HepG2 (cell line): ENCODE data around the gene QDPR. TPM values are rescaled to one million over a fixed set of nuclear protein-coding genes. Genes with fewer than 3 reads are reported as not detected.

Source experiments
- BRCA1 ChIP-seq: sonication (generic); formaldehyde crosslinking; IDR thresholded peaks from 2 replicates; pipeline ENCODE4 v1.4.0; 2020; ENCODE audit warnings: missing genetic modification reagents
- CREB1 ChIP-seq, 2 experiments: fragments of 450-650 bp in 1 of 2; IDR thresholded peaks; 2 replicates each; pipeline ENCODE4 v1.6.1; 2016 to 2017; ENCODE audit warnings: control low read depth in 1 of 2, mild to moderate bottlenecking in 1 of 2, missing compliant biosample characterization in 1 of 2, missing genetic modification characterization in 1 of 2
- DNMT3B ChIP-seq: conservative IDR thresholded peaks from 2 replicates; pipeline ENCODE4 v1.6.1; 2016; ENCODE audit warnings: missing biosample characterization, control low read depth
- JDP2 ChIP-seq: sonication (generic); formaldehyde crosslinking; IDR thresholded peaks from 2 replicates; pipeline ENCODE4 v1.8.1; 2022; ENCODE audit warnings: missing genetic modification reagents, borderline replicate concordance
- MED1 ChIP-seq: sonication (generic); formaldehyde crosslinking; IDR thresholded peaks from 2 replicates; pipeline ENCODE4 v1.4.0; 2020; ENCODE audit warnings: missing genetic modification reagents
- NFATC3 ChIP-seq: sonication (generic); formaldehyde crosslinking; IDR thresholded peaks from 2 replicates; pipeline ENCODE4 v1.5.1; 2020; ENCODE audit warnings: mild to moderate bottlenecking, missing genetic modification reagents
- NFKB2 ChIP-seq: sonication (generic); formaldehyde crosslinking; IDR thresholded peaks from 2 replicates; pipeline ENCODE4 v1.4.0; 2020; ENCODE audit warnings: missing genetic modification reagents, borderline replicate concordance
- POLR2AphosphoS5 ChIP-seq: IDR thresholded peaks from 2 replicates; pipeline ENCODE4 v1.6.1; 2012; ENCODE audit warnings: low read depth, low read length
- RORA ChIP-seq: sonication (generic); formaldehyde crosslinking; IDR thresholded peaks from 2 replicates; pipeline ENCODE4 v1.5.0; 2020; ENCODE audit warnings: mild to moderate bottlenecking, missing genetic modification reagents, moderate library complexity
- SYNCRIP ChIP-seq: fragments of 200-400 bp; formaldehyde crosslinking; IDR thresholded peaks from 2 replicates; pipeline ENCODE4 v1.6.1; 2018; ENCODE audit warnings: mild to moderate bottlenecking, low read depth, low read length; ENCODE audit not compliant: insufficient read depth
- ZNF775 ChIP-seq: sonication (generic); formaldehyde crosslinking; IDR thresholded peaks from 2 replicates; pipeline ENCODE4 v1.4.0; 2020; ENCODE audit warnings: missing genetic modification reagents, mild to moderate bottlenecking, moderate library complexity, borderline replicate concordance
- ZNF776 ChIP-seq: sonication (generic); formaldehyde crosslinking; IDR thresholded peaks from 2 replicates; pipeline ENCODE4 v1.4.0; 2020; ENCODE audit warnings: mild to moderate bottlenecking, missing genetic modification reagents
- ZZZ3 ChIP-seq: sonication (generic); formaldehyde crosslinking; IDR thresholded peaks from 2 replicates; pipeline ENCODE4 v1.4.0; 2020; ENCODE audit warnings: missing genetic modification reagents, mild to moderate bottlenecking, borderline replicate concordance
- polyA plus RNA-seq, 8 experiments: library from polyadenylated mRNA; depleted of rRNA in 3 of 8; stranded (reverse) in 7 of 8; unstranded in 1 of 8; fragments of >200 nt; fragmentation: Illumina TruSeq in 4 of 8; extraction: Trizol in 4 of 8; gene quantifications; 2 replicates each; pipeline versions ENCODE4 v1.2.1 to v1.2.3, GENCODE V29; 2011 to 2016; ENCODE audit warnings: low read depth in 4 of 8, missing spikeins in 1 of 8, mixed read lengths in 1 of 8; ENCODE audit not compliant: insufficient read depth in 1 of 8
- total RNA-seq, 5 experiments: library from RNA; depleted of rRNA; stranded (reverse); fragments of >200 nt; fragmentation: Illumina TruSeq; extraction: Trizol; gene quantifications; 2 replicates each; pipeline ENCODE4 v1.2.3, GENCODE V29; 2016; ENCODE audit warnings: low read depth in 1 of 5
- TF ChIP-seq, protein P1 (sequence below): sonication (generic); formaldehyde crosslinking; IDR thresholded peaks from 2 replicates; pipeline ENCODE4 v1.5.1; 2020; ENCODE audit warnings: mild to moderate bottlenecking, missing genetic modification reagents, borderline replicate concordance
- TF ChIP-seq, protein P2 (sequence below): sonication (generic); formaldehyde crosslinking; IDR thresholded peaks from 2 replicates; pipeline ENCODE4 v1.4.0; 2020; ENCODE audit warnings: mild to moderate bottlenecking, missing genetic modification reagents
- TF ChIP-seq, protein P3 (sequence below): sonication (generic); formaldehyde crosslinking; conservative IDR thresholded peaks from 2 replicates; pipeline ENCODE4 v1.8.0; 2022; ENCODE audit warnings: missing genetic modification reagents
- TF ChIP-seq, protein P4 (sequence below): sonication (generic); formaldehyde crosslinking; IDR thresholded peaks from 2 replicates; pipeline ENCODE4 v1.4.0; 2020; ENCODE audit warnings: missing genetic modification reagents

Gene QDPR
- total and polyA plus RNA-seq, 2 of the 13 experiments (the other 11 are each of a cell fraction or from before 2014, with no cell fraction given): 9.9 to 95.5 TPM

- TF ChIP-seq, protein P1, sequence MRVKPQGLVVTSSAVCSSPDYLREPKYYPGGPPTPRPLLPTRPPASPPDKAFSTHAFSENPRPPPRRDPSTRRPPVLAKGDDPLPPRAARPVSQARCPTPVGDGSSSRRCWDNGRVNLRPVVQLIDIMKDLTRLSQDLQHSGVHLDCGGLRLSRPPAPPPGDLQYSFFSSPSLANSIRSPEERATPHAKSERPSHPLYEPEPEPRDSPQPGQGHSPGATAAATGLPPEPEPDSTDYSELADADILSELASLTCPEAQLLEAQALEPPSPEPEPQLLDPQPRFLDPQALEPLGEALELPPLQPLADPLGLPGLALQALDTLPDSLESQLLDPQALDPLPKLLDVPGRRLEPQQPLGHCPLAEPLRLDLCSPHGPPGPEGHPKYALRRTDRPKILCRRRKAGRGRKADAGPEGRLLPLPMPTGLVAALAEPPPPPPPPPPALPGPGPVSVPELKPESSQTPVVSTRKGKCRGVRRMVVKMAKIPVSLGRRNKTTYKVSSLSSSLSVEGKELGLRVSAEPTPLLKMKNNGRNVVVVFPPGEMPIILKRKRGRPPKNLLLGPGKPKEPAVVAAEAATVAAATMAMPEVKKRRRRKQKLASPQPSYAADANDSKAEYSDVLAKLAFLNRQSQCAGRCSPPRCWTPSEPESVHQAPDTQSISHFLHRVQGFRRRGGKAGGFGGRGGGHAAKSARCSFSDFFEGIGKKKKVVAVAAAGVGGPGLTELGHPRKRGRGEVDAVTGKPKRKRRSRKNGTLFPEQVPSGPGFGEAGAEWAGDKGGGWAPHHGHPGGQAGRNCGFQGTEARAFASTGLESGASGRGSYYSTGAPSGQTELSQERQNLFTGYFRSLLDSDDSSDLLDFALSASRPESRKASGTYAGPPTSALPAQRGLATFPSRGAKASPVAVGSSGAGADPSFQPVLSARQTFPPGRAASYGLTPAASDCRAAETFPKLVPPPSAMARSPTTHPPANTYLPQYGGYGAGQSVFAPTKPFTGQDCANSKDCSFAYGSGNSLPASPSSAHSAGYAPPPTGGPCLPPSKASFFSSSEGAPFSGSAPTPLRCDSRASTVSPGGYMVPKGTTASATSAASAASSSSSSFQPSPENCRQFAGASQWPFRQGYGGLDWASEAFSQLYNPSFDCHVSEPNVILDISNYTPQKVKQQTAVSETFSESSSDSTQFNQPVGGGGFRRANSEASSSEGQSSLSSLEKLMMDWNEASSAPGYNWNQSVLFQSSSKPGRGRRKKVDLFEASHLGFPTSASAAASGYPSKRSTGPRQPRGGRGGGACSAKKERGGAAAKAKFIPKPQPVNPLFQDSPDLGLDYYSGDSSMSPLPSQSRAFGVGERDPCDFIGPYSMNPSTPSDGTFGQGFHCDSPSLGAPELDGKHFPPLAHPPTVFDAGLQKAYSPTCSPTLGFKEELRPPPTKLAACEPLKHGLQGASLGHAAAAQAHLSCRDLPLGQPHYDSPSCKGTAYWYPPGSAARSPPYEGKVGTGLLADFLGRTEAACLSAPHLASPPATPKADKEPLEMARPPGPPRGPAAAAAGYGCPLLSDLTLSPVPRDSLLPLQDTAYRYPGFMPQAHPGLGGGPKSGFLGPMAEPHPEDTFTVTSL: peak; percentile 96; the same call in 1 of the 2 replicates
- TF ChIP-seq BRCA1: no peak; the same call in 1 of the 2 replicates
- peak; percentile 26 for TF ChIP-seq POLR2AphosphoS5
- no peak for TF ChIP-seq ZNF775 (CRISPR knock-in tag)
- peak; percentile 43 for TF ChIP-seq CREB1 (IDR thresholded peaks at IDR 0.05)
- TF ChIP-seq CREB1 (CRISPR knock-in tag; IDR thresholded peaks at IDR 0.05): peak; percentile 82
- TF ChIP-seq JDP2 (CRISPR knock-in tag): no peak
- 0 out of 2 replicates have a peak, but pooled peaks have one; percentile 41 for TF ChIP-seq ZZZ3 (CRISPR knock-in tag)
- TF ChIP-seq NFKB2: no peak
- no peak for TF ChIP-seq ZNF776 (CRISPR knock-in tag)
- peak; percentile 98 for TF ChIP-seq MED1 (CRISPR knock-in tag)
- TF ChIP-seq SYNCRIP: no peak
- no peak for TF ChIP-seq NFATC3 (CRISPR knock-in tag)
- TF ChIP-seq, protein P2, sequence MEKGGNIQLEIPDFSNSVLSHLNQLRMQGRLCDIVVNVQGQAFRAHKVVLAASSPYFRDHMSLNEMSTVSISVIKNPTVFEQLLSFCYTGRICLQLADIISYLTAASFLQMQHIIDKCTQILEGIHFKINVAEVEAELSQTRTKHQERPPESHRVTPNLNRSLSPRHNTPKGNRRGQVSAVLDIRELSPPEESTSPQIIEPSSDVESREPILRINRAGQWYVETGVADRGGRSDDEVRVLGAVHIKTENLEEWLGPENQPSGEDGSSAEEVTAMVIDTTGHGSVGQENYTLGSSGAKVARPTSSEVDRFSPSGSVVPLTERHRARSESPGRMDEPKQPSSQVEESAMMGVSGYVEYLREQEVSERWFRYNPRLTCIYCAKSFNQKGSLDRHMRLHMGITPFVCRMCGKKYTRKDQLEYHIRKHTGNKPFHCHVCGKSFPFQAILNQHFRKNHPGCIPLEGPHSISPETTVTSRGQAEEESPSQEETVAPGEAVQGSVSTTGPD (CRISPR knock-in tag): peak; percentile 82
- TF ChIP-seq, protein P3, sequence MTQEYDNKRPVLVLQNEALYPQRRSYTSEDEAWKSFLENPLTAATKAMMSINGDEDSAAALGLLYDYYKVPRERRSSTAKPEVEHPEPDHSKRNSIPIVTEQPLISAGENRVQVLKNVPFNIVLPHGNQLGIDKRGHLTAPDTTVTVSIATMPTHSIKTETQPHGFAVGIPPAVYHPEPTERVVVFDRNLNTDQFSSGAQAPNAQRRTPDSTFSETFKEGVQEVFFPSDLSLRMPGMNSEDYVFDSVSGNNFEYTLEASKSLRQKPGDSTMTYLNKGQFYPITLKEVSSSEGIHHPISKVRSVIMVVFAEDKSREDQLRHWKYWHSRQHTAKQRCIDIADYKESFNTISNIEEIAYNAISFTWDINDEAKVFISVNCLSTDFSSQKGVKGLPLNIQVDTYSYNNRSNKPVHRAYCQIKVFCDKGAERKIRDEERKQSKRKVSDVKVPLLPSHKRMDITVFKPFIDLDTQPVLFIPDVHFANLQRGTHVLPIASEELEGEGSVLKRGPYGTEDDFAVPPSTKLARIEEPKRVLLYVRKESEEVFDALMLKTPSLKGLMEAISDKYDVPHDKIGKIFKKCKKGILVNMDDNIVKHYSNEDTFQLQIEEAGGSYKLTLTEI: no peak
- TF ChIP-seq, protein P4, sequence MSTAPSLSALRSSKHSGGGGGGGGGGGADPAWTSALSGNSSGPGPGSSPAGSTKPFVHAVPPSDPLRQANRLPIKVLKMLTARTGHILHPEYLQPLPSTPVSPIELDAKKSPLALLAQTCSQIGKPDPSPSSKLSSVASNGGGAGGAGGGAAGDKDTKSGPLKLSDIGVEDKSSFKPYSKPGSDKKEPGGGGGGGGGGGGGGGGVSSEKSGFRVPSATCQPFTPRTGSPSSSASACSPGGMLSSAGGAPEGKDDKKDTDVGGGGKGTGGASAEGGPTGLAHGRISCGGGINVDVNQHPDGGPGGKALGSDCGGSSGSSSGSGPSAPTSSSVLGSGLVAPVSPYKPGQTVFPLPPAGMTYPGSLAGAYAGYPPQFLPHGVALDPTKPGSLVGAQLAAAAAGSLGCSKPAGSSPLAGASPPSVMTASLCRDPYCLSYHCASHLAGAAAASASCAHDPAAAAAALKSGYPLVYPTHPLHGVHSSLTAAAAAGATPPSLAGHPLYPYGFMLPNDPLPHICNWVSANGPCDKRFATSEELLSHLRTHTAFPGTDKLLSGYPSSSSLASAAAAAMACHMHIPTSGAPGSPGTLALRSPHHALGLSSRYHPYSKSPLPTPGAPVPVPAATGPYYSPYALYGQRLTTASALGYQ (CRISPR knock-in tag): peak; percentile 94
- TF ChIP-seq DNMT3B (CRISPR knock-in tag): 0 out of 2 replicates have a peak, but pooled peaks have one; percentile 44
- no peak for TF ChIP-seq RORA (CRISPR knock-in tag)
Observed at GRCh38 chr4:17558941-17559708, 47.2 kb upstream of the QDPR start (continued).
